Gastrocnemius medialis (tissue), 4 donors: Measurements from ENCODE around the gene CRACDL.

ENCODE experiments used
- CTCF ChIP-seq, 5 experiments: fragments of 450-650 bp in 3 of 5; fragments of 200-600 bp in 2 of 5; sonication (generic) in 2 of 5; IDR thresholded peaks in 4 of 5; conservative IDR thresholded peaks in 1 of 5; 1 replicate in 4 of 5; 2 replicates in 1 of 5; pipeline ENCODE4 v1.5.1; 2016 to 2019; ENCODE audit warnings: antibody characterized with exemption in 5 of 5, mild to moderate bottlenecking in 3 of 5, moderate library complexity in 3 of 5
- POLR2A ChIP-seq, 2 donors: fragments of 450-650 bp; IDR thresholded peaks; one replicate each; pipeline ENCODE4 v1.6.1; 2017; ENCODE audit warnings: antibody characterized with exemption in 2 of 2, mild to moderate bottlenecking in 2 of 2, moderate library complexity in 2 of 2

DNA sequence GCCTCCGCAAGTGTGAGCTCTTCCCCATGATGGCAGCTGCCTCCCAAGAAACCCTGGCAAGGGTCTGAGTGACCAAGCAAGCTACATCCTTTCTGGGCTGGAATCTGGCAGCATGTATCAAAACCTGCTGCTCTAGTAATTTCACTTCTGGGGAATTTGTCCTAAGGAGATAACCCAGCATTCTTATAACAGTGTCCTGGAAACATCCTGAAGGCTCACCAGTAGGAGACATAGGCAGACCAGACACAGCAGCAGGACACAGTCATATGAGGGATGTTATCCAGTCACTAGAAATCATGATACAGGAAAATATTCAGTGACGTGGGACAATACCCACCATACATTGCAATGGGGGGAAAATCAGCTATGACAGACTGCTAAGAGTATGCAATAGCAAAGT is 64.5 kb downstream of the CRACDL start:
- no peak for TF ChIP-seq POLR2A (IDR thresholded peaks at IDR 0.05)
- TF ChIP-seq CTCF (IDR thresholded peaks at IDR 0.05 in 4 of 5, conservative IDR thresholded peaks at IDR 0.05 in 1 of 5) = no peak
